H1 (cell line): ENCODE data around the gene ARHGAP5. TPM values are rescaled to one million over a fixed set of nuclear protein-coding genes. Genes with fewer than 3 reads are reported as not detected.

Experiments used
- CTCF ChIA-PET: fragments of 300-600 bp; sonication (Branson Sonifier 250); formaldehyde crosslinking; loops from one replicate; lab custom pipeline; 2021; ENCODE audit not compliant: partially characterized antibody; lab: Charles Lee
- POLR2A ChIA-PET: fragments of 300-600 bp; sonication (Branson Sonifier 250); formaldehyde crosslinking; loops from one replicate; lab custom pipeline; 2021; ENCODE audit warnings: inconsistent platforms; ENCODE audit not compliant: partially characterized antibody; lab: Charles Lee
- DNase-seq, 2 experiments: peaks; one replicate each; pipeline versions ENCODE4 v3.0.0 to v3.0.0-alpha.2; 2010 to 2022; ENCODE audit warnings: low spot score in 2 of 2, low read depth in 1 of 2, mixed read lengths in 1 of 2
- FAIRE-seq: peaks from 2 replicates; lab custom pipeline; 2011; peaks lifted over from hg19 to GRCh38; lab: Jason Lieb, UNC
- H2AFZ ChIP-seq: 2 replicates; pipeline ENCODE4 v1.8.1; 2012; ENCODE audit warnings: low read length, inconsistent platforms
- H2AK5ac ChIP-seq: 2 replicates; pipeline ENCODE4 v1.6.1; 2013; ENCODE audit warnings: low read depth, low read length
- H2BK120ac ChIP-seq: replicated peaks from 2 replicates; pipeline ENCODE3; 2013; ENCODE audit warnings: low read depth, low read length, inconsistent platforms
- H2BK12ac ChIP-seq: 2 replicates; pipeline ENCODE4 v1.6.1; 2013; ENCODE audit warnings: low read depth, low read length
- H2BK15ac ChIP-seq: 2 replicates; pipeline ENCODE4 v1.6.1; 2013; ENCODE audit warnings: low read length
- H2BK20ac ChIP-seq: 2 replicates; pipeline ENCODE4 v1.6.1; 2013; ENCODE audit warnings: low read length
- H2BK5ac ChIP-seq: 2 replicates; pipeline ENCODE4 v1.6.1; 2013; ENCODE audit warnings: low read depth, low read length
- H3K14ac ChIP-seq: 2 replicates; pipeline ENCODE4 v1.6.1; 2013; ENCODE audit warnings: inconsistent platforms; ENCODE audit not compliant: insufficient read length
- H3K18ac ChIP-seq: 2 replicates; pipeline ENCODE4 v1.6.1; 2013; ENCODE audit warnings: low read length; ENCODE audit errors: extremely low read depth
- H3K23ac ChIP-seq: 2 replicates; pipeline ENCODE4 v1.6.1; 2013; ENCODE audit warnings: inconsistent platforms; ENCODE audit not compliant: insufficient read length
- H3K23me2 ChIP-seq: 2 replicates; pipeline ENCODE4 v1.6.1; 2013; ENCODE audit warnings: low read depth, low read length
- H3K27ac ChIP-seq: 2 replicates; pipeline ENCODE4 v1.6.1; 2011; ENCODE audit warnings: low read depth, low read length, inconsistent platforms
- H3K27me3 ChIP-seq, 4 experiments: replicated peaks in 1 of 4; 1 replicate in 1 of 4; 2 replicates in 3 of 4; pipeline versions ENCODE4 v1.6.1 to v1.8.1; 2011 to 2013; ENCODE audit warnings: low read length in 3 of 4, mild to moderate bottlenecking in 3 of 4, inconsistent platforms in 2 of 4, mixed read lengths in 2 of 4, moderate library complexity in 1 of 4; ENCODE audit not compliant: control insufficient read depth in 3 of 4, insufficient read depth in 3 of 4; ENCODE audit errors: extremely low read depth in 1 of 4
- H3K36me3 ChIP-seq, 4 experiments: 2 replicates each; pipeline versions ENCODE4 v1.6.1 to v1.8.1; 2011 to 2013; ENCODE audit warnings: mild to moderate bottlenecking in 4 of 4, low read length in 3 of 4, moderate library complexity in 2 of 4, control low read depth in 1 of 4, inconsistent platforms in 1 of 4; ENCODE audit not compliant: insufficient read depth in 4 of 4, control insufficient read depth in 2 of 4
- H3K4ac ChIP-seq: replicated peaks from 2 replicates; pipeline ENCODE3; 2013; ENCODE audit warnings: low read length, low read depth, mixed read lengths, inconsistent platforms; ENCODE audit not compliant: insufficient read length
- H3K4me1 ChIP-seq, 4 experiments: replicated peaks in 1 of 4; 1 replicate in 1 of 4; 2 replicates in 3 of 4; pipeline versions ENCODE4 v1.6.1 to v1.8.1; 2011 to 2013; ENCODE audit warnings: low read length in 3 of 4, inconsistent platforms in 2 of 4, mixed read lengths in 1 of 4; ENCODE audit not compliant: insufficient read depth in 4 of 4, control insufficient read depth in 3 of 4
- H3K4me2 ChIP-seq, 2 experiments: 2 replicates each; pipeline versions ENCODE4 v1.6.1 to v1.8.1; 2011 to 2013; ENCODE audit warnings: low read depth in 2 of 2, low read length in 2 of 2, control low read depth in 1 of 2, inconsistent platforms in 1 of 2, mild to moderate bottlenecking in 1 of 2; ENCODE audit not compliant: insufficient read depth in 1 of 2
- H3K4me3 ChIP-seq, 4 experiments: fragments of 200-600, 300-600 bp in 1 of 4; sonication (generic), shearing (Covaris generic), sonication (Bioruptor Twin) in 1 of 4; 2 replicates each; pipeline versions ENCODE4 v1.5.1 to v1.8.1; 2011 to 2016; ENCODE audit warnings: low read length in 4 of 4, low read depth in 3 of 4, control low read depth in 2 of 4, inconsistent platforms in 2 of 4, mild to moderate bottlenecking in 2 of 4, mixed read lengths in 1 of 4, moderate library complexity in 1 of 4; ENCODE audit not compliant: insufficient read depth in 2 of 4; ENCODE audit errors: extremely low read depth in 1 of 4
- H3K56ac ChIP-seq: replicated peaks from 2 replicates; pipeline ENCODE3; 2013; ENCODE audit warnings: low read depth, mild to moderate bottlenecking, mixed read lengths, low read length, inconsistent platforms; ENCODE audit not compliant: insufficient read length
- H3K79me1 ChIP-seq: 2 replicates; pipeline ENCODE4 v1.6.1; 2013; ENCODE audit warnings: low read depth, low read length, control low read depth
- H3K79me2 ChIP-seq, 2 experiments: 2 replicates each; pipeline versions ENCODE4 v1.6.1 to v1.8.1; 2012 to 2013; ENCODE audit warnings: low read length in 2 of 2, mild to moderate bottlenecking in 2 of 2, inconsistent platforms in 1 of 2; ENCODE audit not compliant: insufficient read depth in 2 of 2, control insufficient read depth in 1 of 2
- H3K9ac ChIP-seq, 4 experiments: replicated peaks in 1 of 4; 1 replicate in 1 of 4; 2 replicates in 3 of 4; pipeline versions ENCODE4 v1.6.1 to v1.8.1; 2011 to 2013; ENCODE audit warnings: low read depth in 3 of 4, low read length in 3 of 4, control low read depth in 2 of 4, mild to moderate bottlenecking in 2 of 4, moderate library complexity in 2 of 4, inconsistent platforms in 1 of 4; ENCODE audit errors: extremely low read depth in 1 of 4
- H3K9me3 ChIP-seq, 2 experiments: 2 replicates each; pipeline versions ENCODE4 v1.6.1 to v1.8.1; 2012 to 2013; ENCODE audit warnings: mild to moderate bottlenecking in 2 of 2, moderate library complexity in 2 of 2, control low read depth in 1 of 2, inconsistent platforms in 1 of 2, low read depth in 1 of 2, low read length in 1 of 2, mixed read lengths in 1 of 2; ENCODE audit not compliant: insufficient read depth in 2 of 2
- H4K20me1 ChIP-seq, 2 experiments: replicated peaks in 1 of 2; 2 replicates each; pipeline versions ENCODE3 to v1.8.1; 2011 to 2013; ENCODE audit warnings: inconsistent platforms in 2 of 2, low read length in 2 of 2, mild to moderate bottlenecking in 1 of 2; ENCODE audit not compliant: insufficient read depth in 2 of 2, control insufficient read depth in 1 of 2
- H4K5ac ChIP-seq: 2 replicates; pipeline ENCODE4 v1.6.1; 2013; ENCODE audit warnings: low read length, low read depth, mixed read lengths, inconsistent platforms; ENCODE audit not compliant: insufficient read length
- H4K8ac ChIP-seq: 2 replicates; pipeline ENCODE4 v1.8.0; 2013; ENCODE audit warnings: mild to moderate bottlenecking, moderate library complexity, low read length, inconsistent platforms; ENCODE audit not compliant: insufficient read depth; ENCODE audit errors: extremely low read depth
- H4K91ac ChIP-seq: replicated peaks from 2 replicates; pipeline ENCODE3; 2013; ENCODE audit warnings: low read length, mixed read lengths, inconsistent platforms; ENCODE audit not compliant: insufficient read length
- ATF3 ChIP-seq: IDR thresholded peaks from 2 replicates; pipeline ENCODE4 v1.6.1; 2011; ENCODE audit warnings: low read depth, mild to moderate bottlenecking, low read length; ENCODE audit not compliant: insufficient read depth
- CEBPB ChIP-seq: IDR thresholded peaks from 2 replicates; pipeline ENCODE4 v1.6.1; 2012; ENCODE audit warnings: low read depth, low read length
- EGR1 ChIP-seq: IDR thresholded peaks from 2 replicates; pipeline ENCODE4 v1.6.1; 2011; ENCODE audit warnings: low read depth, low read length, borderline replicate concordance
- SRF ChIP-seq: IDR thresholded peaks from 2 replicates; pipeline ENCODE4 v1.6.1; 2011; ENCODE audit warnings: mild to moderate bottlenecking, low read depth, low read length, moderate library complexity
- SUZ12 ChIP-seq: fragments of 200-600 bp; sonication (generic); IDR thresholded peaks from 2 replicates; pipeline ENCODE4 v1.6.1; 2012; ENCODE audit warnings: mild to moderate bottlenecking, inconsistent platforms, low read length, moderate library complexity, mixed read lengths
- ZNF274 ChIP-seq: IDR thresholded peaks from 2 replicates; pipeline ENCODE4 v1.7.0; 2012; ENCODE audit warnings: low read length, borderline replicate concordance; ENCODE audit errors: extremely low read depth
- WGBS, 2 experiments: shearing (Covaris generic) in 1 of 2; methylation state at CpG; one replicate each; pipeline versions ENCODE4 v1.1.6 to v1.1.7; 2013 to 2015; ENCODE audit warnings: low lambda C conversion rate in 2 of 2, mixed read lengths in 2 of 2, inconsistent platforms in 1 of 2, low coverage in 1 of 2, missing lambda C conversion rate in 1 of 2; ENCODE audit not compliant: insufficient replicate concordance in 2 of 2, insufficient coverage in 1 of 2, insufficient read length in 1 of 2; ENCODE audit errors: extremely low coverage in 1 of 2, missing lambda C conversion rate in 1 of 2; 5-methylcytosine and 5-hydroxymethylcytosine counted together
- polyA plus RNA-seq, 7 experiments: library from polyadenylated mRNA; depleted of rRNA in 3 of 7; stranded (reverse) in 5 of 7; unstranded in 2 of 7; fragments of >200 nt in 5 of 7; fragments of 200-250 nt in 2 of 7; gene quantifications; 1 replicate in 5 of 7; 2 replicates in 1 of 7; 4 replicates in 1 of 7; pipeline versions ENCODE4 v1.2.1 to v1.2.3, GENCODE V29; 2011 to 2013; ENCODE audit warnings: missing spikeins in 2 of 7, mixed read lengths in 2 of 7
- total RNA-seq: library from RNA; stranded (reverse); fragmentation: NEBNext Ultra II Directional; extraction: Animal tissue kit (Norgen Biotek cat#: 25700); gene quantifications from 2 replicates; pipeline ENCODE4 v1.2.1, GENCODE V29; 2021

The ARHGAP5 gene
- total and polyA plus RNA-seq, 2 of the 8 experiments (the other 6 are each of a cell fraction or from before 2014, with no cell fraction given): 7.8 to 77.3 TPM

- H3K56ac ChIP-seq: no peak overlapping the region
- 87 to 100% methylated on average over 1 to 3 of the region's 3 CpGs for WGBS, 2 experiments
- H3K18ac ChIP-seq: no peak overlapping the region
- no peaks in the 10 kb centered on the region for H3K27me3 ChIP-seq
- H3K36me3 ChIP-seq: no peaks in the 10 kb centered on the region
- H4K5ac ChIP-seq: no peak overlapping the region
- ChIA-PET POLR2A (interaction anchor here (1.6 kb wide), 1 partner anchor 613 kb away, joined by 3 read pairs; the partner anchor contains the start of gene DTD2), CTCF (interaction anchor here (0.9 to 2.4 kb wide), 8 partner anchors 9 to 181 kb away, joined by 3 to 18 read pairs (median 3); no protein-coding TSS in a partner anchor)
- no peak overlapping the region for H3K9ac ChIP-seq
- no peak for DNase-seq
- H3K4me3 ChIP-seq: no peak overlapping the region
- no peaks in the 10 kb centered on the region; a peak in 1 of 7 replicates for H3K4me1 ChIP-seq
- H3K79me2 ChIP-seq: 0 out of 4 replicates have a peak, but pooled peaks cover 0 to 3% of the 10 kb centered on the region in 2 experiments
- H2BK15ac ChIP-seq: no peak overlapping the region
- H3K23ac ChIP-seq: no peak overlapping the region
- no peak overlapping the region for H3K27ac ChIP-seq
- no peak for FAIRE-seq
- H4K8ac ChIP-seq: no peak overlapping the region
- TF ChIP-seq ATF3 (no peak), SUZ12 (no peak), CEBPB (no peak), SRF (no peak), EGR1 (no peak), ZNF274 (no peak)
- no peak overlapping the region for H2BK20ac ChIP-seq
- H2BK120ac ChIP-seq: no peak overlapping the region
- no peak overlapping the region for H4K91ac ChIP-seq
- no peak overlapping the region for H3K4ac ChIP-seq
- no peak overlapping the region for H2BK5ac ChIP-seq
- H3K14ac ChIP-seq: no peak overlapping the region
- no peaks in the 10 kb centered on the region for H4K20me1 ChIP-seq
- no peak overlapping the region for H3K4me2 ChIP-seq
- no peaks in the 10 kb centered on the region for H3K79me1 ChIP-seq
- H3K23me2 ChIP-seq: no peaks in the 10 kb centered on the region
- H3K9me3 ChIP-seq: no peaks in the 10 kb centered on the region
- H2AK5ac ChIP-seq: no peak overlapping the region
- H2BK12ac ChIP-seq: no peak overlapping the region
- no peak overlapping the region for H2AFZ ChIP-seq
Measured at GRCh38 chr14:32070282-32070681, 6.8 kb upstream of the ARHGAP5 start.
